ENCODE results near the gene FKRP. TPM values are rescaled to one million over a fixed set of nuclear protein-coding genes. Genes with fewer than 3 reads are reported as not detected.

FKRP gene
- total and polyA plus RNA-seq, 2 of the 13 experiments (the other 11 are each of a cell fraction or from before 2014, with no cell fraction given), result 7.3 to 9.8 TPM

DNA sequence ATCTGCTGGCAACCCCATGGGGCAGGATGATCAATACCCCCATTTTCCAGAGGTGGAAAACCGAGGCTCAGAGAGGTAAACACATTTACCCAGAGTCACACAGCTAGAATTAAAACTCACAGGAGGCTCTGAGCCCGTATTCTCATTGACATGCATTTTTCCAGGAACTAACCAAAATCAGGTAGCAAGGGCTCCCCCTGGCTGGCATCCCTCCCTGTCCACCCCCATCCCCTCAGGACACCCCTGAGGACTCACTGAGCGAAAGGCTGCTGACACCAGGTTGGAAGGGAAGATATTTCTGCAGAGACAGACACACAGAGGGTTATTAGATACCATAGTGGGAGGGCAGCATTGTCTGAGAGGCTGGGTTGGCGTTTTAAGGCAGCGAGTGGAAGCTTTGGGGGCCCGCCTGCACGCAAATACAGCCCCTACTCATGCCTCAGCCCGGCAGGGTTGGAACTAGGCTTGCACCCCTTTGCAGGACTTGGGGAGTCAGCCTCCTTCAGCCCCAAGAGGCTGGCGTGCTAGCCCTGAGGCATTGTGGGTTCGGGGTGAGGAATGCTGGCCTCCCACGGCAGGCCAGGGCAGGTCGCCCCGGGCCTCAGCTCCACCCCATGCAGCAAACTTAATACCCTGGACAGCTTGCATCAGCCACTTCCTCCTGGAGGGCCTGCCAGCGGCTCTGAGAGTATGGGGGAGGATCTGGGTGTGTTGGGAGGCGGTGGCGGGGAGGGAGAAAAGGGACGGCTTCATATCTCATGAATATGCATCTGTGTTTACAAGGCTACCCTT is 38.6 kb downstream of the FKRP start (continued):
- no peak for TF ChIP-seq CC2D1A (CRISPR knock-in tag; IDR thresholded peaks at IDR 0.05)
- no peak for TF ChIP-seq MAF1 (CRISPR knock-in tag; IDR thresholded peaks at IDR 0.05; ENCODE audit: borderline replicate concordance)
- no peak for TF ChIP-seq EEA1 (CRISPR knock-in tag; IDR thresholded peaks at IDR 0.05; ENCODE audit: borderline replicate concordance)
- TF ChIP-seq, protein P1, sequence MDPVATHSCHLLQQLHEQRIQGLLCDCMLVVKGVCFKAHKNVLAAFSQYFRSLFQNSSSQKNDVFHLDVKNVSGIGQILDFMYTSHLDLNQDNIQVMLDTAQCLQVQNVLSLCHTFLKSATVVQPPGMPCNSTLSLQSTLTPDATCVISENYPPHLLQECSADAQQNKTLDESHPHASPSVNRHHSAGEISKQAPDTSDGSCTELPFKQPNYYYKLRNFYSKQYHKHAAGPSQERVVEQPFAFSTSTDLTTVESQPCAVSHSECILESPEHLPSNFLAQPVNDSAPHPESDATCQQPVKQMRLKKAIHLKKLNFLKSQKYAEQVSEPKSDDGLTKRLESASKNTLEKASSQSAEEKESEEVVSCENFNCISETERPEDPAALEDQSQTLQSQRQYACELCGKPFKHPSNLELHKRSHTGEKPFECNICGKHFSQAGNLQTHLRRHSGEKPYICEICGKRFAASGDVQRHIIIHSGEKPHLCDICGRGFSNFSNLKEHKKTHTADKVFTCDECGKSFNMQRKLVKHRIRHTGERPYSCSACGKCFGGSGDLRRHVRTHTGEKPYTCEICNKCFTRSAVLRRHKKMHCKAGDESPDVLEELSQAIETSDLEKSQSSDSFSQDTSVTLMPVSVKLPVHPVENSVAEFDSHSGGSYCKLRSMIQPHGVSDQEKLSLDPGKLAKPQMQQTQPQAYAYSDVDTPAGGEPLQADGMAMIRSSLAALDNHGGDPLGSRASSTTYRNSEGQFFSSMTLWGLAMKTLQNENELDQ (CRISPR knock-in tag; IDR thresholded peaks at IDR 0.05; ENCODE audit: borderline replicate concordance), result no peak
- no peak for TF ChIP-seq SETDB1 (CRISPR knock-in tag; IDR thresholded peaks at IDR 0.05; ENCODE audit: borderline replicate concordance)
- TF ChIP-seq ZNF619 (CRISPR knock-in tag; IDR thresholded peaks at IDR 0.05), result no peak
- peak; percentile 80; the same call in 1 of the 2 replicates for TF ChIP-seq HIVEP1 (CRISPR knock-in tag; IDR thresholded peaks at IDR 0.05)
- no peak for TF ChIP-seq RBM39 (IDR thresholded peaks at IDR 0.05; ENCODE audit: low read depth, low read length, poor library complexity, severe bottlenecking)
- peak; percentile 67 for TF ChIP-seq KDM2A (CRISPR knock-in tag; IDR thresholded peaks at IDR 0.05; ENCODE audit: borderline replicate concordance, low read depth)
- no peak for TF ChIP-seq RBAK (CRISPR knock-in tag; IDR thresholded peaks at IDR 0.05)
- TF ChIP-seq POLR2A (IDR thresholded peaks at IDR 0.05; ENCODE audit: insufficient read depth in 1 of 2, low read depth in 2 of 2, low read length in 2 of 2), result peak; percentile 40 to 63; a peak in 3 of 4 replicates
- TF ChIP-seq ZNF460 (CRISPR knock-in tag; IDR thresholded peaks at IDR 0.05; ENCODE audit: borderline replicate concordance), result peak; percentile 78
- TF ChIP-seq, protein P2, sequence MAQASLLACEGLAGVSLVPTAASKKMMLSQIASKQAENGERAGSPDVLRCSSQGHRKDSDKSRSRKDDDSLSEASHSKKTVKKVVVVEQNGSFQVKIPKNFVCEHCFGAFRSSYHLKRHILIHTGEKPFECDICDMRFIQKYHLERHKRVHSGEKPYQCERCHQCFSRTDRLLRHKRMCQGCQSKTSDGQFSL (CRISPR knock-in tag; IDR thresholded peaks at IDR 0.05), result no peak
- no peak for TF ChIP-seq ZNF331 (CRISPR knock-in tag; IDR thresholded peaks at IDR 0.05)
- no peak for TF ChIP-seq ZBTB20 (CRISPR knock-in tag; IDR thresholded peaks at IDR 0.05; ENCODE audit: borderline replicate concordance, low read depth)
- TF ChIP-seq, protein P3, sequence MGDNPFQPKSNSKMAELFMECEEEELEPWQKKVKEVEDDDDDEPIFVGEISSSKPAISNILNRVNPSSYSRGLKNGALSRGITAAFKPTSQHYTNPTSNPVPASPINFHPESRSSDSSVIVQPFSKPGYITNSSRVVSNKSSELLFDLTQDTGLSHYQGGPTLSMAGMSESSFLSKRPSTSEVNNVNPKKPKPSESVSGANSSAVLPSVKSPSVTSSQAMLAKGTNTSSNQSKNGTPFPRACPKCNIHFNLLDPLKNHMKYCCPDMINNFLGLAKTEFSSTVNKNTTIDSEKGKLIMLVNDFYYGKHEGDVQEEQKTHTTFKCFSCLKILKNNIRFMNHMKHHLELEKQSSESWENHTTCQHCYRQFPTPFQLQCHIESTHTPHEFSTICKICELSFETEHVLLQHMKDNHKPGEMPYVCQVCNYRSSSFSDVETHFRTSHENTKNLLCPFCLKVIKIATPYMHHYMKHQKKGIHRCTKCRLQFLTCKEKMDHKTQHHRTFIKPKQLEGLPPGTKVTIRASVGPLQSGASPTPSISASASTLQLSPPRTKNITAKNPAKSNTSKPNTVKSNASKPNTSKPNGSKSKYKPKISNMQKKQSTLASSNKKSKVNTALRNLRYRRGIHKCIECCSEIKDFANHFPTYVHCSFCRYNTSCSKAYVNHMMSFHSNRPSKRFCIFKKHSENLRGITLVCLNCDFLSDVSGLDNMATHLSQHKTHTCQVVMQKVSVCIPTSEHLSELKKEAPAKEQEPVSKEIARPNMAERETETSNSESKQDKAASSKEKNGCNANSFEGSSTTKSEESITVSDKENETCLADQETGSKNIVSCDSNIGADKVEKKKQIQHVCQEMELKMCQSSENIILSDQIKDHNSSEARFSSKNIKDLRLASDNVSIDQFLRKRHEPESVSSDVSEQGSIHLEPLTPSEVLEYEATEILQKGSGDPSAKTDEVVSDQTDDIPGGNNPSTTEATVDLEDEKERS (CRISPR knock-in tag; IDR thresholded peaks at IDR 0.05), result 0 out of 2 replicates have a peak, but pooled peaks have one; percentile 49
- TF ChIP-seq ZNF263 (CRISPR knock-in tag; IDR thresholded peaks at IDR 0.05), result no peak
- no peak for TF ChIP-seq ZNF570 (CRISPR knock-in tag; IDR thresholded peaks at IDR 0.05; ENCODE audit: borderline replicate concordance)
- TF ChIP-seq ZNF383 (CRISPR knock-in tag; IDR thresholded peaks at IDR 0.05; ENCODE audit: borderline replicate concordance), result no peak
- no peak for TF ChIP-seq ZFP62 (CRISPR knock-in tag; IDR thresholded peaks at IDR 0.05)
- TF ChIP-seq, protein P4, sequence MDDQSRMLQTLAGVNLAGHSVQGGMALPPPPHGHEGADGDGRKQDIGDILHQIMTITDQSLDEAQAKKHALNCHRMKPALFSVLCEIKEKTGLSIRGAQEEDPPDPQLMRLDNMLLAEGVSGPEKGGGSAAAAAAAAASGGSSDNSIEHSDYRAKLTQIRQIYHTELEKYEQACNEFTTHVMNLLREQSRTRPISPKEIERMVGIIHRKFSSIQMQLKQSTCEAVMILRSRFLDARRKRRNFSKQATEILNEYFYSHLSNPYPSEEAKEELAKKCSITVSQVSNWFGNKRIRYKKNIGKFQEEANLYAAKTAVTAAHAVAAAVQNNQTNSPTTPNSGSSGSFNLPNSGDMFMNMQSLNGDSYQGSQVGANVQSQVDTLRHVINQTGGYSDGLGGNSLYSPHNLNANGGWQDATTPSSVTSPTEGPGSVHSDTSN (CRISPR knock-in tag; IDR thresholded peaks at IDR 0.05; ENCODE audit: borderline replicate concordance), result no peak
- no peak for TF ChIP-seq ZNF468 (CRISPR knock-in tag; IDR thresholded peaks at IDR 0.05)
- TF ChIP-seq DNMT3B (CRISPR knock-in tag; conservative IDR thresholded peaks at IDR 0.05), result no peak
- TF ChIP-seq RARG (CRISPR knock-in tag; IDR thresholded peaks at IDR 0.05; ENCODE audit: low read depth), result no peak
